HG02763 (cell line): ENCODE data around the gene GPR15.

ENCODE experiments used
- ATAC-seq: cut with Tn5 transposase; IDR thresholded peaks from one replicate; pipeline ENCODE4 v1.9.1; 2021; ENCODE audit warnings: mild to moderate bottlenecking, moderate library complexity; ENCODE audit not compliant: unreplicated experiment

Gene GPR15

GRCh38 chr3:98531622-98532274, at the start of gene GPR15:
Gene GPR15, plus strand, starts transcription at chr3:98531978. Its CDS starts 56 bp downstream, at chr3:98532034.
- ATAC-seq: no peak

GRCh38 chr3:98482717-98483482, 48.9 kb upstream of the GPR15 start:
- ATAC-seq: no peak

GRCh38 chr3:98483626-98484025, 48.2 kb upstream of the GPR15 start:
- no peak for ATAC-seq

GRCh38 chr3:98497381-98497780, 34.4 kb upstream of the GPR15 start, which contains the start of gene OR5K2:
Gene OR5K2, plus strand, starts transcription at chr3:98497681. Its CDS starts 0 bp downstream, at chr3:98497681.
- ATAC-seq: no peak

GRCh38 chr3:98500019-98500418, 31.8 kb upstream of the GPR15 start:
- ATAC-seq: no peak

- ATAC-seq: no peak
Observed at GRCh38 chr3:98501270-98501669, 30.5 kb upstream of the GPR15 start.

DNA sequence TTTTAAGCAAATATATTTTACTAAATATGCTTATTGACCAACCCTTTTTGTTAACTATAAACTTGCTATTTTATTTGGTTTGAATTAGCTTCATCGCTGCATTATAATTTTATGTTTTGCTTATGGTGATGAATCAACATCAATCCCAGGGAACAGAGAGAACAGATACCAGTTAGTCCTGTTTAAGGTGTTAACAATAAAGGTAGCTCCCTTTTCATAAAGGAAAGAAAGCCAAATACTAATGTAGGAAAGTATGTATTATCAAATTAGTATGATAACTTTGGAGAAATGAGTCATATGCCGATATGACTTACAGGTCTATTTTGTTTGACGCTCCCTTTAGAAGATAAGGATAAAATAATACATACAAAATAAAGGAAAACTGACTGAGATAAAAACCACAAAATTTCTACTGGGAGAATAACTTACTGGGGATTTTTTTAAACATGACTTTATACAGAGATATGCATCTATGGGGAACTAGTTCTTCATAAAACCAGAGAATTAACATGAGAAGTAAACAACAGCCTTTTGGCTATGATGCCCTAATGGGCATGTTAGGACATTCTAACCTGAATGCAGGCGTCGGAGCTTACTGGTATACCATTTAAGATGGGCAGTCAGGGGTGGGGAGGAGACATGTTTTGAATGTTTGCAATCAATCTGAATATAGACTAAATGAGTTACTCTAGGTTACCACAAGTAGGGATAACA, 29.8 kb upstream of the GPR15 start:
- ATAC-seq: no peak

- ATAC-seq: no peak
Observed at GRCh38 chr3:98504539-98504938, 27.2 kb upstream of the GPR15 start.

GRCh38 chr3:98508582-98508981, 23.2 kb upstream of the GPR15 start:
- no peak for ATAC-seq

- no peak for ATAC-seq
Observed at GRCh38 chr3:98512576-98512975, 19.2 kb upstream of the GPR15 start.

GRCh38 chr3:98513091-98513511, 18.7 kb upstream of the GPR15 start:
- ATAC-seq: no peak

- ATAC-seq: no peak
Observed at GRCh38 chr3:98513736-98514135, 18.0 kb upstream of the GPR15 start.

DNA sequence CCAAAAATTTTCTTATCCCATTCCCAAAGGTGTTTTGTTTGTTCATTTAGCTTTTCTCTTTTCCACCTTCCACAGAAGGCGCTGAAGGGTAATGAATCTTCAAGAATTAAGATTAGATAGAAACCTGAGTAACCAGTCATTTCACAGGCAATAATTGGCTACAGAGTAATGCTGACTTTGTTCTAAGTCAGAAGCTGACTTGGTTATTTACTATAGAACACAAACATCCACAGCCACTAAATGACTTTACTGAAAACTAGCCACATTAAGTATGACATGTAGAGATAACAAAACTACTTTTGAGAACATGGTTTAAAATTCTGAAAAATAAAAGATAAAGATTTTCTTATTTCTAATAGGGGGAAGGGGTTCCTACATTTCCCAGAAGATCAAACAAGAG, 16.8 kb upstream of the GPR15 start:
- no peak for ATAC-seq

DNA sequence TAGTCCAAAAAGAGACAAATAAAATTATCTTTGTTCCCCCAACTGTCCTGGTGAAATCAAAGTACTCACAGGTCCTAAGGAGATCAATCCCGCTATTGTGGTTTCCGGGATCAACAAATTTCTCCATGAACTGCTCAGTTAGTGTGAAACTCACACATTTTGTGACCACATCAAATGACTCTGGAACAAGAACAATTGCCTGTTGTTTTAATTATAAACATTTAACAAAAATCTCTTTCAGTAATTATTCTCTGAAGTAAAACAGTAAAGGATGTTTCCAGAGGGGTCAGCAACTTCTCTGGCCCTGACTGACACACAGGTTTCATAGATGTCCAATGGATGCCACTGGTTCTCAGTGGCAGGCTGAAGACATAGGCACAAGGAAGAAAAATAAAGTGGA, 13.0 kb upstream of the GPR15 start:
- ATAC-seq: no peak

- no peak for ATAC-seq
Observed at GRCh38 chr3:98519351-98519750, 12.4 kb upstream of the GPR15 start.

DNA sequence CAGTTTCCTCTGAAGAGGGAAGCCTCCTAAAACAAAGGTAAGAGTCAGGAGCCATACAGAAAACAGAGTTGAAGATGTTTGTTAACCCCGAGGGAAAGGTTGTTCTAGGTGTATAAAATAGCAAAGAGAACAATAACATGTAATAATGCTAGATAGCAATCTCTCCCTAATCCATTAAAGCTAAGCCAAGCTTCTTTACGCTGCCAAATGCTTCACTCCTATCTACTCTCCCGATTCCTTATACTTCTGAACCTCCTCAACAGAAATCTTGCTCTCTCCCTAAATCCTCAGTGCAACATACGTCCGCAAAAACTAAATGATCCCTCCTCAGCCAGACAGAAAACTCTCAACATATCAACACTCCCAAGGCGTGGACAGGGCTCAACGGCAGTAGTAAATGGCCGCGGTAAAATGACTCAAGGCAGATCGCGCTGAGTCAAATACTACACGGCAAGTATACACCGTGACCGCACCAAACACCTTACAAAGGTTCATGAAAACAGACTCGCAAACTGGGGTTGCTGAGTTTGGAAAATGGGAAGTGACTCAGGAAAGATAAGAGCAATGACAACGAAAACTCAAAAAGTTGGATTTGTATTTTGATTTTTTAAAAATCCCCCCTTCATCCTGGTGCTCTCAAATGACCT, 9.8 kb upstream of the GPR15 start:
- peak; percentile 35 for ATAC-seq

DNA sequence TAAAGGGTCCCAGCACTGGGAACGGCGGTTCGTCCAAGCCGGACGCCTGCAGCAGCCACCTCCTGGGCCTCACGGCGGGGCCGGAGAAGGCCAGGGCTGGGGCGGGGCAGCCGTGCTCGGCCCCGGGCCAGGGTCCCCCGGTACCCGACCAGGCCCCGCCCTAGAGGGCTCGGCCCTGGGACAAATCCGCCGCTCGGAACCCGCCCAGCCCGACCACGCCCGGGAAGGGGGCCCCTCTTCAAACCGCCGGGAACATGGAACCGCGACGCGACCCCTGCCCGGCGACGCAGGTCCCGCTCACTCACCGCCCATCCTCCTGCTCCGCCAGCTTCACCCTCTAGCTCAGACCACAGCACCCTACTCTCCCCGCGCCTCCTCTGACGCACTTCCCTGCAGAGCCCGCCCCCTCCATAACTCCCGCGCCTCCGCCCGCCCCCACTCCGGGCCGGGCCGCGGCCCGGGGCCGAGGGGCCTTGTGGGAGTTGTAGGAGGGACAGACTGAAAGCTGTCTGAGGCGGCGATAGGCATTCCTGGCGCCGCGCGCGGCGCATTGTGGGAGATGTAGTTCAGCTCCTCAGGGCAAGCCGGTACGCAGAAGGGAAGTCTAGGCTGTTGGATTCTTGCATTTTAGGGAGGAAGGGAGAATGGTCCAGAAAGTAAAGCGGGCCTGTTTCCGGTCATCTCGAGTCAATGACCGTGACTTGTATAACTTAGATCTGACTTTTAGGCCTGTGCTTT, 9.1 kb upstream of the GPR15 start, which contains the start of gene CLDND1:
Gene CLDND1, minus strand, starts transcription at position 359 of the 738 bp plus-strand sequence. CDS start 1,478 bp downstream, outside the sequence.
- ATAC-seq: peak; percentile 87

- no peak for ATAC-seq
Observed at GRCh38 chr3:98525494-98525893, 6.3 kb upstream of the GPR15 start.

DNA sequence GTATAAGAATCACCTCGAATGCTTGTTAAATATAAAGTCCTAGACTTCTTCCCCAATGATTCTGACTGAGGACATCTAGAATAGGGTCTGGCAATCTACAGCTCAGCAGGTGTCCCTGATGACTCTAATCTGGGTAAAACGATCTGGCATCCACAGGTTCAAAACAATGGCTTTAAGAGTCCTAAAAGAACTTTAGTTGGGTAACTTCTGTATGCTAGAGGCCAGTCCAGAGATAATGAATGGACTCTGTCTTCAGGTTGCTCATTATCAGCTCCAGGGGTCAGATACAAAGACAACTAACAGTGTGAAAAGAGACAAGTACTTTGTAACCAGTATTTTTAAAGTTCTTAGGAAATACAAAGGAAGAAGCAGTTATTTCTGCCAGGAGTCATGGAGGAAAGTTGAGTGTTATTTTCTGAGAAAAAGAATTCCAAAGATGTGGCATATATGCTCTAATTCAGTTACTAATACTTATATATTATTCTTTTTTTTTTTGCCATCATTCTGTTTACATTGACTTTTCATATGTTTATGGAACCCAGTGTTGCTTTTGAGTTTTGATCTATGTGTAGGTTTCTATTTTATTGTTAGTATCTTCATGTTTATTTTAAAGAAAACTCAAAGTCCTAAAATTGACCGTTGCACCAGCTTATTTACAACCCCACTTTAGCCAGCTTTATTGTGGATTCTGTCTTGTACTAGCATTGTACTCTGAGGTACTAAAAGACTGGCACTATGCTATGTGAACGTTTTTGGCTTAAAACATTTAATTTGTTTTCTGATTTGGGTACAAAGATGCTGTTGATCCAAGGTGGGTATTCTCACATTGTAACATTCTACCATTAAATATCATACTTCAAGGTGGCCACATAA, 3.1 kb upstream of the GPR15 start:
- no peak for ATAC-seq
